GM12878 (cell line): ENCODE results near the gene TUBB1. TPM values are rescaled to one million over a fixed set of nuclear protein-coding genes. Genes with fewer than 3 reads are reported as not detected.

Experiments
- ATAC-seq: fragments of 200-7000 bp; cut with Tn5 transposase; 3 replicates; pipeline ENCODE4 v1.9.1; 2020; ENCODE audit warnings: mild to moderate bottlenecking, moderate library complexity
- BruUV-seq: library from RNA; stranded (reverse); fragments of 400-500 nt; replicated peaks from 2 replicates; lab custom pipeline; 2021; lab: Mats Ljungman, UMichigan
- CTCF ChIA-PET: fragments of 300-600 bp; sonication (Branson Sonifier 250); formaldehyde crosslinking; extraction: SDS; loops from one replicate; lab custom pipeline; 2021; ENCODE audit warnings: inconsistent platforms; lab: Yijun Ruan, JAX
- POLR2A ChIA-PET: fragments of 350-600 bp; formaldehyde crosslinking; extraction: SDS; loops from one replicate; lab custom pipeline; 2021; ENCODE audit warnings: inconsistent platforms; lab: Charles Lee
- RAD21 ChIA-PET: fragments of 300-600 bp; sonication (Branson Sonifier 250); formaldehyde crosslinking; loops from one replicate; lab custom pipeline; 2023; ENCODE audit warnings: antibody characterized with exemption; ENCODE audit not compliant: unreplicated experiment; lab: Charles Lee
- SMC1A ChIA-PET: fragments of 300-600 bp; sonication (Branson Sonifier 250); formaldehyde crosslinking; loops from one replicate; lab custom pipeline; 2023; ENCODE audit not compliant: unreplicated experiment, uncharacterized antibody; lab: Charles Lee
- DNase-seq: peaks from one replicate; pipeline ENCODE4 v3.0.0-alpha.2; 2011; ENCODE audit warnings: low read depth, low spot score
- FAIRE-seq: peaks from 3 replicates; lab custom pipeline; 2011; peaks lifted over from hg19 to GRCh38; lab: Jason Lieb, UNC
- H2AFZ ChIP-seq: 2 replicates; pipeline ENCODE4 v1.6.0; 2011; ENCODE audit warnings: low read depth, low read length, control low read depth; ENCODE audit not compliant: control insufficient read depth
- H3K27ac ChIP-seq: 2 replicates; pipeline ENCODE4 v1.5.1; 2011; ENCODE audit warnings: control low read depth; ENCODE audit not compliant: control insufficient read depth, insufficient read depth
- H3K27me3 ChIP-seq, 2 experiments: replicated peaks in 1 of 2; 2 replicates each; pipeline versions ENCODE4 v1.6.0 to v1.6.1; 2011; ENCODE audit warnings: low read length in 1 of 2; ENCODE audit not compliant: control insufficient read depth in 2 of 2, insufficient read depth in 2 of 2
- H3K36me3 ChIP-seq, 2 experiments: 2 replicates each; pipeline ENCODE4 v1.5.1; 2011; ENCODE audit warnings: low read length in 1 of 2; ENCODE audit not compliant: control insufficient read depth in 2 of 2, insufficient read depth in 2 of 2
- H3K4me1 ChIP-seq: 2 replicates; pipeline ENCODE4 v1.6.1; 2011; ENCODE audit warnings: mild to moderate bottlenecking, low read length, moderate library complexity, mixed read lengths; ENCODE audit not compliant: control insufficient read depth, insufficient read depth
- H3K4me2 ChIP-seq: 2 replicates; pipeline ENCODE4 v1.6.0; 2011; ENCODE audit warnings: control low read depth; ENCODE audit not compliant: control insufficient read depth, insufficient read depth
- H3K4me3 ChIP-seq: fragments of 200-600 bp; sonication (generic); 2 replicates; pipeline ENCODE4 v1.5.1; 2016
- H3K79me2 ChIP-seq: 2 replicates; pipeline ENCODE4 v1.6.0; 2011; ENCODE audit warnings: low read length; ENCODE audit not compliant: control insufficient read depth, insufficient read depth
- H3K9ac ChIP-seq: 2 replicates; pipeline ENCODE4 v1.8.0; 2011; ENCODE audit warnings: low read length, control low read depth, mixed read lengths; ENCODE audit not compliant: control insufficient read depth, insufficient read depth
- H3K9me3 ChIP-seq: replicated peaks from 3 replicates; pipeline ENCODE4 v1.5.1; 2011; ENCODE audit warnings: mild to moderate bottlenecking, low read length; ENCODE audit not compliant: control insufficient read depth, insufficient read depth
- H4K20me1 ChIP-seq: 2 replicates; pipeline ENCODE4 v1.6.0; 2011; ENCODE audit not compliant: control insufficient read depth, insufficient read depth
- LARP7 ChIP-seq: fragments of 450-650 bp; IDR thresholded peaks from 2 replicates; pipeline ENCODE4 v1.6.1; 2017; ENCODE audit warnings: mild to moderate bottlenecking
- SIX5 ChIP-seq: IDR thresholded peaks from 2 replicates; pipeline ENCODE4 v1.6.1; 2011; ENCODE audit warnings: mild to moderate bottlenecking, low read depth, low read length, moderate library complexity; ENCODE audit not compliant: severe bottlenecking
- ZSCAN29 ChIP-seq: fragments of 450-650 bp; IDR thresholded peaks from 2 replicates; pipeline ENCODE4 v1.6.1; 2017; ENCODE audit warnings: mild to moderate bottlenecking, moderate library complexity
- WGBS: methylation state at CpG from one replicate; pipeline ENCODE4 v1.1.6; 2016; ENCODE audit warnings: low lambda C conversion rate; ENCODE audit not compliant: insufficient replicate concordance, insufficient coverage; ENCODE audit errors: missing lambda C conversion rate; 5-methylcytosine and 5-hydroxymethylcytosine counted together
- in situ Hi-C: fragments of 300-500 bp; cut with MboI; formaldehyde crosslinking; loops from 9 replicates; pipeline ENCODE4 v1.14.3; 2018; ENCODE audit warnings: mixed read lengths
- intact Hi-C: fragments of 100-400 bp; cut with micrococcal nuclease; formaldehyde crosslinking; loops from one replicate; pipeline ENCODE4 v1.14.2; 2022; ENCODE audit not compliant: unreplicated experiment
- polyA plus RNA-seq, 11 experiments: library from polyadenylated mRNA; depleted of rRNA in 4 of 11; unstranded in 6 of 11; stranded (reverse) in 5 of 11; fragments of >200 nt; fragmentation: Nextera tagmentation in 4 of 11; fragmentation: Illumina TruSeq in 1 of 11; extraction: Ambion mirVana in 4 of 11; extraction: Trizol in 1 of 11; gene quantifications; 1 replicate in 1 of 11; 2 replicates in 10 of 11; pipeline versions ENCODE4 v1.2.1 to v1.2.3, GENCODE V29; 2011 to 2016; ENCODE audit warnings: inconsistent platforms in 2 of 11, missing spikeins in 2 of 11, low read depth in 1 of 11
- total RNA-seq, 4 experiments: library from RNA; depleted of rRNA in 3 of 4; stranded (reverse); fragments of >200 nt in 3 of 4; fragmentation: Illumina TruSeq in 1 of 4; extraction: Trizol in 1 of 4; gene quantifications; 2 replicates each; pipeline versions ENCODE4 v1.2.1 to v1.2.3, GENCODE V29; 2013 to 2021
- TF ChIP-seq, protein P1 (sequence below): IDR thresholded peaks from 2 replicates; pipeline ENCODE4 v1.6.1; 2012; ENCODE audit warnings: low read length, inconsistent platforms

Gene TUBB1
- total and polyA plus RNA-seq, 10 of the 15 experiments (the other 5 are each of a cell fraction or from before 2014, with no cell fraction given) = 0.02 to 0.20 (median 0.06) TPM; not detected in 3

GRCh38 chr20:59013031-59013951 is 5.9 kb upstream of the TUBB1 start:
- no TSS peak for BruUV-seq
- Histone ChIP-seq H3K4me2 (no peak overlapping the region), H3K4me1 (peaks cover 20% of the 10 kb centered on the region), H2AFZ (no peak overlapping the region), H3K4me3 (no peak overlapping the region), H3K9me3 (no peaks in the 10 kb centered on the region), H3K27ac (no peak overlapping the region), H4K20me1 (no peaks in the 10 kb centered on the region), H3K79me2 (no peaks in the 10 kb centered on the region), H3K9ac (no peak overlapping the region), H3K36me3 (peaks cover 0 to 1% of the 10 kb centered on the region in 2 experiments; a peak in 1 of 4 replicates), H3K27me3 (no peaks in the 10 kb centered on the region)
- ChIA-PET CTCF (no interaction called here), SMC1A (no interaction called here), RAD21 (no interaction called here), POLR2A (no interaction called here)
- no peak for TF ChIP-seq ZSCAN29
- no peak for TF ChIP-seq SIX5
- TF ChIP-seq, protein P1, sequence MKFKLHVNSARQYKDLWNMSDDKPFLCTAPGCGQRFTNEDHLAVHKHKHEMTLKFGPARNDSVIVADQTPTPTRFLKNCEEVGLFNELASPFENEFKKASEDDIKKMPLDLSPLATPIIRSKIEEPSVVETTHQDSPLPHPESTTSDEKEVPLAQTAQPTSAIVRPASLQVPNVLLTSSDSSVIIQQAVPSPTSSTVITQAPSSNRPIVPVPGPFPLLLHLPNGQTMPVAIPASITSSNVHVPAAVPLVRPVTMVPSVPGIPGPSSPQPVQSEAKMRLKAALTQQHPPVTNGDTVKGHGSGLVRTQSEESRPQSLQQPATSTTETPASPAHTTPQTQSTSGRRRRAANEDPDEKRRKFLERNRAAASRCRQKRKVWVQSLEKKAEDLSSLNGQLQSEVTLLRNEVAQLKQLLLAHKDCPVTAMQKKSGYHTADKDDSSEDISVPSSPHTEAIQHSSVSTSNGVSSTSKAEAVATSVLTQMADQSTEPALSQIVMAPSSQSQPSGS = no peak
- TF ChIP-seq LARP7 = no peak
- FAIRE-seq (no peak), ATAC-seq (no peak), DNase-seq (no peak)
- intact Hi-C loops = no loop called here
- in situ Hi-C loops = no loop called here
- 81% methylated on average over 17 of the region's 17 CpGs for WGBS
